HG02870 (cell line): Measurements from ENCODE around the gene SSR3.

Source experiments
- ATAC-seq: cut with Tn5 transposase; IDR thresholded peaks from one replicate; pipeline ENCODE4 v1.9.1; 2021; ENCODE audit warnings: mild to moderate bottlenecking, moderate library complexity; ENCODE audit not compliant: unreplicated experiment

Gene SSR3

GRCh38 chr3:156495816-156496215 lies 59.1 kb downstream of the SSR3 start:
- no peak for ATAC-seq

GRCh38 chr3:156493887-156494286 lies 61.0 kb downstream of the SSR3 start:
- no peak for ATAC-seq

DNA sequence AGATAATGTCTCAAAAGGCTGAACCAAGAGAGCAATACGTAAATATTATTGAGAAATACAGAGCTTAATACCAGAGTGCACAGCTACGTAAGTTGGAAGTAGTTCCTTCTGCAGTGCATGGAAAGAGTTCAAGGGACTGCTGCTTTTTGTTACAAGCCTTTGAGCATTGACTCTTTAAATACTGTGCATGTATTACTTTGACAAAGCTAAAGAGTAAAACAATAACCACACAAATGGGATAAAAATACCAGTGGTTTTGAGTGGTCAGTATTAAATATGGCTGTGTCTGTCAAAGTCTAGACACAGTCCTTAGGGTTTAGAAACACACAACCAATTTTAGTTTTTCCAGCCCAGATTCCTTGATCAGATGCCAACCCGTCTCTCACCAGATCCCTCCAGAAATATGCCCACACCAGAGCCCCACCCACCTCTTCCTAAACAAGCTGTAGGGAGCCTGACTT lies 62.1 kb downstream of the SSR3 start:
- no peak for ATAC-seq

- ATAC-seq = no peak
Observed at GRCh38 chr3:156491192-156491591, 63.7 kb downstream of the SSR3 start.
